A549 (cell line): ENCODE measurements around the gene SLCO3A1.

Experiments used
- EHMT2 ChIP-seq: fragments of 200-600 bp; sonication (generic); IDR thresholded peaks from 2 replicates; pipeline ENCODE4 v1.6.1; 2016; ENCODE audit warnings: antibody characterized with exemption, low read depth, mild to moderate bottlenecking, moderate library complexity
- EP300 ChIP-seq, 2 experiments: fragments of >200 bp; sonication (Bioruptor Twin); formaldehyde crosslinking; IDR thresholded peaks; 2 replicates in 1 of 2; 3 replicates in 1 of 2; pipeline ENCODE4 v1.6.1; 2016 to 2017
- HOXA7 ChIP-seq: fragments of 250-450 bp; sonication (Bioruptor Pico); IDR thresholded peaks from 2 replicates; pipeline ENCODE4 v1.5.0; 2020; ENCODE audit warnings: mild to moderate bottlenecking, moderate library complexity
- JUN ChIP-seq, 2 experiments: fragments of >200 bp; sonication (Bioruptor Twin); formaldehyde crosslinking; IDR thresholded peaks; 2 replicates in 1 of 2; 3 replicates in 1 of 2; pipeline ENCODE4 v1.6.1; 2016 to 2017
- JUNB ChIP-seq: fragments of >200 bp; sonication (Bioruptor Twin); formaldehyde crosslinking; IDR thresholded peaks from 2 replicates; pipeline ENCODE4 v1.6.1; 2016
- POLR2A ChIP-seq: IDR thresholded peaks from 2 replicates; pipeline ENCODE4 v1.6.1; 2012; ENCODE audit warnings: mild to moderate bottlenecking, low read length
- RAD21 ChIP-seq, 2 experiments: fragments of >200 bp in 1 of 2; sonication (Bioruptor Twin) in 1 of 2; formaldehyde crosslinking in 1 of 2; IDR thresholded peaks in 1 of 2; conservative IDR thresholded peaks in 1 of 2; 2 replicates in 1 of 2; 3 replicates in 1 of 2; pipeline ENCODE4 v1.6.1; 2012 to 2018; ENCODE audit warnings: inconsistent platforms in 1 of 2
- RFX5 ChIP-seq: fragments of 450-650 bp; IDR thresholded peaks from 2 replicates; pipeline ENCODE4 v1.7.1; 2014; ENCODE audit warnings: antibody characterized with exemption, mild to moderate bottlenecking, moderate library complexity
- TF ChIP-seq, protein P1 (sequence below): fragments of >200 bp; sonication (Bioruptor Twin); formaldehyde crosslinking; IDR thresholded peaks from 3 replicates; pipeline ENCODE4 v1.5.1; 2016
- TF ChIP-seq, protein P2 (sequence below): IDR thresholded peaks from 2 replicates; pipeline ENCODE4 v1.6.1; 2012
- TF ChIP-seq, protein P3 (sequence below): fragments of 150-350 bp; IDR thresholded peaks from 2 replicates; pipeline ENCODE4 v1.6.1; 2014; ENCODE audit warnings: low read depth, mild to moderate bottlenecking, low read length

DNA sequence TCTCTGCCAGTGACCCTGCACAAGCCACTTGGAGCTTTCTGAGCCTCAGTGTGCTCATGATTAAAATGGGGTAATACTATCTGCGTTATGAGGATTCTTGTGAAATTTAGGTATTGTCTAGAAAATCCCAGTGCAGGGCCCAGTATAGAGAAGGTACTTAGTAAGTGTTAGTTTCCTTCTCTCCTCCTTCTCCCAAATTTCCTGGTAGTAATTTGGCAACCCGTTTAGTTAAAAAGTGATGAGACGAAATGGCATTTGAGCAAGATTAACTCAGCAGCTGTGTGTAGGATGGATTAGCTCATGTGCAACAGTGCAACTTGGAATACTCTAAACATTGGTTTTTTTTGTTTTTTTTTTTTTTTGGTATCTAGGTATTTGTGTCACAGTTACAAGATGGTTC is 84.6 kb downstream of the SLCO3A1 start:
- no peak for TF ChIP-seq RFX5
- TF ChIP-seq, protein P1, sequence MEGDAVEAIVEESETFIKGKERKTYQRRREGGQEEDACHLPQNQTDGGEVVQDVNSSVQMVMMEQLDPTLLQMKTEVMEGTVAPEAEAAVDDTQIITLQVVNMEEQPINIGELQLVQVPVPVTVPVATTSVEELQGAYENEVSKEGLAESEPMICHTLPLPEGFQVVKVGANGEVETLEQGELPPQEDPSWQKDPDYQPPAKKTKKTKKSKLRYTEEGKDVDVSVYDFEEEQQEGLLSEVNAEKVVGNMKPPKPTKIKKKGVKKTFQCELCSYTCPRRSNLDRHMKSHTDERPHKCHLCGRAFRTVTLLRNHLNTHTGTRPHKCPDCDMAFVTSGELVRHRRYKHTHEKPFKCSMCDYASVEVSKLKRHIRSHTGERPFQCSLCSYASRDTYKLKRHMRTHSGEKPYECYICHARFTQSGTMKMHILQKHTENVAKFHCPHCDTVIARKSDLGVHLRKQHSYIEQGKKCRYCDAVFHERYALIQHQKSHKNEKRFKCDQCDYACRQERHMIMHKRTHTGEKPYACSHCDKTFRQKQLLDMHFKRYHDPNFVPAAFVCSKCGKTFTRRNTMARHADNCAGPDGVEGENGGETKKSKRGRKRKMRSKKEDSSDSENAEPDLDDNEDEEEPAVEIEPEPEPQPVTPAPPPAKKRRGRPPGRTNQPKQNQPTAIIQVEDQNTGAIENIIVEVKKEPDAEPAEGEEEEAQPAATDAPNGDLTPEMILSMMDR = no peak
- TF ChIP-seq HOXA7 = no peak
- TF ChIP-seq, protein P2, sequence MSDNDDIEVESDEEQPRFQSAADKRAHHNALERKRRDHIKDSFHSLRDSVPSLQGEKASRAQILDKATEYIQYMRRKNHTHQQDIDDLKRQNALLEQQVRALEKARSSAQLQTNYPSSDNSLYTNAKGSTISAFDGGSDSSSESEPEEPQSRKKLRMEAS = no peak
- no peak for TF ChIP-seq POLR2A
- no peak for TF ChIP-seq RAD21 (conservative IDR thresholded peaks at IDR 0.05 in 1 of 2, IDR thresholded peaks at IDR 0.05 in 1 of 2)
- no peak for TF ChIP-seq EP300 (IDR thresholded peaks at IDR 0.05)
- TF ChIP-seq JUNB = no peak
- no peak for TF ChIP-seq EHMT2
- TF ChIP-seq, protein P3, sequence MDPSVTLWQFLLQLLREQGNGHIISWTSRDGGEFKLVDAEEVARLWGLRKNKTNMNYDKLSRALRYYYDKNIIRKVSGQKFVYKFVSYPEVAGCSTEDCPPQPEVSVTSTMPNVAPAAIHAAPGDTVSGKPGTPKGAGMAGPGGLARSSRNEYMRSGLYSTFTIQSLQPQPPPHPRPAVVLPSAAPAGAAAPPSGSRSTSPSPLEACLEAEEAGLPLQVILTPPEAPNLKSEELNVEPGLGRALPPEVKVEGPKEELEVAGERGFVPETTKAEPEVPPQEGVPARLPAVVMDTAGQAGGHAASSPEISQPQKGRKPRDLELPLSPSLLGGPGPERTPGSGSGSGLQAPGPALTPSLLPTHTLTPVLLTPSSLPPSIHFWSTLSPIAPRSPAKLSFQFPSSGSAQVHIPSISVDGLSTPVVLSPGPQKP = no peak
- no peak for TF ChIP-seq JUN (IDR thresholded peaks at IDR 0.05)
